HepG2 (cell line): ENCODE measurements around the gene FLVCR1. TPM values are rescaled to one million over a fixed set of nuclear protein-coding genes. Genes with fewer than 3 reads are reported as not detected.
A peak's percentile ranks its signal among the peaks of the same experiment; 100 is the strongest.

Source experiments
- FOXJ3 ChIP-seq: sonication (generic); formaldehyde crosslinking; IDR thresholded peaks from 2 replicates; pipeline ENCODE4 v1.4.0; 2020; ENCODE audit warnings: missing genetic modification reagents, mild to moderate bottlenecking, borderline replicate concordance
- GABPB1 ChIP-seq: IDR thresholded peaks from 2 replicates; pipeline ENCODE4 v1.6.1; 2016; ENCODE audit warnings: mild to moderate bottlenecking, missing genetic modification reagents, moderate library complexity, missing compliant biosample characterization
- HNF4A ChIP-seq: sonication (generic); formaldehyde crosslinking; IDR thresholded peaks from 2 replicates; pipeline ENCODE4 v1.4.0; 2020; ENCODE audit warnings: missing genetic modification reagents
- KLF12 ChIP-seq: sonication (generic); formaldehyde crosslinking; IDR thresholded peaks from 2 replicates; pipeline ENCODE4 v1.4.0; 2020; ENCODE audit warnings: missing genetic modification reagents, borderline replicate concordance
- NFKB2 ChIP-seq: sonication (generic); formaldehyde crosslinking; IDR thresholded peaks from 2 replicates; pipeline ENCODE4 v1.4.0; 2020; ENCODE audit warnings: missing genetic modification reagents, borderline replicate concordance
- SAP130 ChIP-seq: IDR thresholded peaks from 2 replicates; pipeline ENCODE4 v1.6.1; 2016; ENCODE audit warnings: low read depth
- XRCC5 ChIP-seq: fragments of 200-400 bp; formaldehyde crosslinking; optimal IDR thresholded peaks from 2 replicates; pipeline ENCODE3; 2017; ENCODE audit warnings: mild to moderate bottlenecking, low read length
- ZBTB38 ChIP-seq: sonication (generic); formaldehyde crosslinking; IDR thresholded peaks from 2 replicates; pipeline ENCODE4 v1.5.1; 2020; ENCODE audit warnings: mild to moderate bottlenecking, missing genetic modification reagents
- ZNF558 ChIP-seq: sonication (generic); formaldehyde crosslinking; IDR thresholded peaks from 2 replicates; pipeline ENCODE4 v1.9.0; 2022; ENCODE audit warnings: mild to moderate bottlenecking, missing genetic modification reagents, borderline replicate concordance
- ZNF768 ChIP-seq: sonication (generic); formaldehyde crosslinking; IDR thresholded peaks from 2 replicates; pipeline ENCODE4 v1.4.0; 2020; ENCODE audit warnings: missing genetic modification reagents
- ZNF850 ChIP-seq: sonication (generic); formaldehyde crosslinking; conservative IDR thresholded peaks from 2 replicates; pipeline ENCODE4 v1.9.0; 2021; ENCODE audit warnings: mild to moderate bottlenecking, missing genetic modification reagents
- polyA plus RNA-seq, 8 experiments: library from polyadenylated mRNA; depleted of rRNA in 3 of 8; stranded (reverse) in 7 of 8; unstranded in 1 of 8; fragments of >200 nt; fragmentation: Illumina TruSeq in 4 of 8; extraction: Trizol in 4 of 8; gene quantifications; 2 replicates each; pipeline versions ENCODE4 v1.2.1 to v1.2.3, GENCODE V29; 2011 to 2016; ENCODE audit warnings: low read depth in 4 of 8, missing spikeins in 1 of 8, mixed read lengths in 1 of 8; ENCODE audit not compliant: insufficient read depth in 1 of 8
- total RNA-seq, 5 experiments: library from RNA; depleted of rRNA; stranded (reverse); fragments of >200 nt; fragmentation: Illumina TruSeq; extraction: Trizol; gene quantifications; 2 replicates each; pipeline ENCODE4 v1.2.3, GENCODE V29; 2016; ENCODE audit warnings: low read depth in 1 of 5
- TF ChIP-seq, protein P1 (sequence below): IDR thresholded peaks from 2 replicates; pipeline ENCODE4 v1.6.1; 2016; ENCODE audit warnings: low read depth, control low read depth
- TF ChIP-seq, protein P2 (sequence below): conservative IDR thresholded peaks from 2 replicates; pipeline ENCODE4 v1.6.1; 2018; ENCODE audit warnings: missing genetic modification reagents
- TF ChIP-seq, protein P3 (sequence below): sonication (generic); formaldehyde crosslinking; IDR thresholded peaks from 2 replicates; pipeline ENCODE4 v1.5.0; 2020; ENCODE audit warnings: mild to moderate bottlenecking, missing genetic modification reagents
- TF ChIP-seq, protein P4 (sequence below): sonication (generic); formaldehyde crosslinking; IDR thresholded peaks from 2 replicates; pipeline ENCODE4 v1.9.0; 2022; ENCODE audit warnings: low read depth, missing genetic modification reagents
- TF ChIP-seq, protein P5 (sequence below): IDR thresholded peaks from 2 replicates; pipeline ENCODE4 v1.6.1; 2018; ENCODE audit warnings: missing genetic modification reagents, mild to moderate bottlenecking, missing compliant biosample characterization
- TF ChIP-seq, protein P6 (sequence below): sonication (generic); formaldehyde crosslinking; IDR thresholded peaks from 2 replicates; pipeline ENCODE4 v1.4.0; 2020; ENCODE audit warnings: mild to moderate bottlenecking, missing genetic modification reagents
- TF ChIP-seq, protein P7 (sequence below): IDR thresholded peaks from 2 replicates; pipeline ENCODE4 v1.6.1; 2012; ENCODE audit warnings: inconsistent platforms

Gene FLVCR1
- total and polyA plus RNA-seq, 2 of the 13 experiments (the other 11 are each of a cell fraction or from before 2014, with no cell fraction given): 14.8 to 39.8 TPM

DNA sequence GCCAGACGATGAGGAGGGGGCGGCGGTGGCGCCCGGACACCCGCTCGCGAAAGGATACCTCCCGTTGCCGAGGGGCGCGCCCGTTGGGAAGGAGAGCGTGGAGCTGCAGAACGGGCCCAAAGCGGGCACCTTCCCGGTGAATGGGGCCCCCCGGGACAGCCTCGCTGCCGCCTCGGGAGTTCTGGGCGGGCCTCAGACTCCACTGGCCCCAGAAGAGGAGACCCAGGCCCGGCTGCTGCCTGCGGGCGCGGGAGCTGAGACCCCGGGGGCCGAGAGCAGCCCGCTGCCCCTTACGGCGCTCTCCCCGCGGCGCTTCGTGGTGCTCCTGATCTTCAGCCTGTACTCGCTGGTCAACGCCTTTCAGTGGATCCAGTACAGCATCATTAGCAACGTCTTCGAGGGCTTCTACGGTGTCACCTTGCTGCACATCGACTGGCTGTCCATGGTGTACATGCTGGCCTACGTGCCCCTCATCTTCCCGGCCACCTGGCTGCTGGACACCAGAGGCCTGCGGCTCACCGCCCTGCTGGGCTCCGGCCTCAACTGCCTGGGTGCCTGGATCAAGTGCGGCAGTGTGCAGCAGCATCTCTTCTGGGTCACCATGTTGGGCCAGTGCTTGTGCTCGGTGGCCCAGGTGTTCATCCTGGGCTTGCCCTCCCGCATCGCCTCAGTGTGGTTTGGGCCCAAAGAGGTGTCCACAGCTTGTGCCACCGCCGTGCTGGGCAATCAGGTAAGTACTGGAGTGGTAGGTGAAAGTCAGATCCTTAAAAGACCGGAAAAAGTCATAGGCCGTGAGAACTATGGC is 588 bp downstream of the FLVCR1 start (continued):
- TF ChIP-seq, protein P1, sequence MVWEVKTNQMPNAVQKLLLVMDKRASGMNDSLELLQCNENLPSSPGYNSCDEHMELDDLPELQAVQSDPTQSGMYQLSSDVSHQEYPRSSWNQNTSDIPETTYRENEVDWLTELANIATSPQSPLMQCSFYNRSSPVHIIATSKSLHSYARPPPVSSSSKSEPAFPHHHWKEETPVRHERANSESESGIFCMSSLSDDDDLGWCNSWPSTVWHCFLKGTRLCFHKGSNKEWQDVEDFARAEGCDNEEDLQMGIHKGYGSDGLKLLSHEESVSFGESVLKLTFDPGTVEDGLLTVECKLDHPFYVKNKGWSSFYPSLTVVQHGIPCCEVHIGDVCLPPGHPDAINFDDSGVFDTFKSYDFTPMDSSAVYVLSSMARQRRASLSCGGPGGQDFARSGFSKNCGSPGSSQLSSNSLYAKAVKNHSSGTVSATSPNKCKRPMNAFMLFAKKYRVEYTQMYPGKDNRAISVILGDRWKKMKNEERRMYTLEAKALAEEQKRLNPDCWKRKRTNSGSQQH (CRISPR knock-in tag): no peak
- TF ChIP-seq SAP130 (peak; percentile 55), ZNF850 (CRISPR knock-in tag) (0 out of 2 replicates have a peak, but pooled peaks have one; percentile 30), GABPB1 (CRISPR knock-in tag) (peak; percentile 13; the same call in 1 of the 2 replicates), ZBTB38 (CRISPR knock-in tag) (0 out of 2 replicates have a peak, but pooled peaks have one; percentile 1), NFKB2 (peak; percentile 28; the same call in 1 of the 2 replicates), ZNF768 (CRISPR knock-in tag) (peak; percentile 11; the same call in 1 of the 2 replicates), KLF12 (0 out of 2 replicates have a peak, but pooled peaks have one; percentile 42), HNF4A (CRISPR knock-in tag) (0 out of 2 replicates have a peak, but pooled peaks have one; percentile 15), ZNF558 (CRISPR knock-in tag) (peak; percentile 58; the same call in 1 of the 2 replicates), FOXJ3 (CRISPR knock-in tag) (no peak), XRCC5 (no peak)
- TF ChIP-seq, protein P2, sequence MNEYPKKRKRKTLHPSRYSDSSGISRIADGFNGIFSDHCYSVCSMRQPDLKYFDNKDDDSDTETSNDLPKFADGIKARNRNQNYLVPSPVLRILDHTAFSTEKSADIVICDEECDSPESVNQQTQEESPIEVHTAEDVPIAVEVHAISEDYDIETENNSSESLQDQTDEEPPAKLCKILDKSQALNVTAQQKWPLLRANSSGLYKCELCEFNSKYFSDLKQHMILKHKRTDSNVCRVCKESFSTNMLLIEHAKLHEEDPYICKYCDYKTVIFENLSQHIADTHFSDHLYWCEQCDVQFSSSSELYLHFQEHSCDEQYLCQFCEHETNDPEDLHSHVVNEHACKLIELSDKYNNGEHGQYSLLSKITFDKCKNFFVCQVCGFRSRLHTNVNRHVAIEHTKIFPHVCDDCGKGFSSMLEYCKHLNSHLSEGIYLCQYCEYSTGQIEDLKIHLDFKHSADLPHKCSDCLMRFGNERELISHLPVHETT (CRISPR knock-in tag): 0 out of 2 replicates have a peak, but pooled peaks have one; percentile 22
- TF ChIP-seq, protein P3, sequence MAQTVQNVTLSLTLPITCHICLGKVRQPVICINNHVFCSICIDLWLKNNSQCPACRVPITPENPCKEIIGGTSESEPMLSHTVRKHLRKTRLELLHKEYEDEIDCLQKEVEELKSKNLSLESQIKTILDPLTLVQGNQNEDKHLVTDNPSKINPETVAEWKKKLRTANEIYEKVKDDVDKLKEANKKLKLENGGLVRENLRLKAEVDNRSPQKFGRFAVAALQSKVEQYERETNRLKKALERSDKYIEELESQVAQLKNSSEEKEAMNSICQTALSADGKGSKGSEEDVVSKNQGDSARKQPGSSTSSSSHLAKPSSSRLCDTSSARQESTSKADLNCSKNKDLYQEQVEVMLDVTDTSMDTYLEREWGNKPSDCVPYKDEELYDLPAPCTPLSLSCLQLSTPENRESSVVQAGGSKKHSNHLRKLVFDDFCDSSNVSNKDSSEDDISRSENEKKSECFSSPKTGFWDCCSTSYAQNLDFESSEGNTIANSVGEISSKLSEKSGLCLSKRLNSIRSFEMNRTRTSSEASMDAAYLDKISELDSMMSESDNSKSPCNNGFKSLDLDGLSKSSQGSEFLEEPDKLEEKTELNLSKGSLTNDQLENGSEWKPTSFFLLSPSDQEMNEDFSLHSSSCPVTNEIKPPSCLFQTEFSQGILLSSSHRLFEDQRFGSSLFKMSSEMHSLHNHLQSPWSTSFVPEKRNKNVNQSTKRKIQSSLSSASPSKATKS (CRISPR knock-in tag): no peak
- TF ChIP-seq, protein P4, sequence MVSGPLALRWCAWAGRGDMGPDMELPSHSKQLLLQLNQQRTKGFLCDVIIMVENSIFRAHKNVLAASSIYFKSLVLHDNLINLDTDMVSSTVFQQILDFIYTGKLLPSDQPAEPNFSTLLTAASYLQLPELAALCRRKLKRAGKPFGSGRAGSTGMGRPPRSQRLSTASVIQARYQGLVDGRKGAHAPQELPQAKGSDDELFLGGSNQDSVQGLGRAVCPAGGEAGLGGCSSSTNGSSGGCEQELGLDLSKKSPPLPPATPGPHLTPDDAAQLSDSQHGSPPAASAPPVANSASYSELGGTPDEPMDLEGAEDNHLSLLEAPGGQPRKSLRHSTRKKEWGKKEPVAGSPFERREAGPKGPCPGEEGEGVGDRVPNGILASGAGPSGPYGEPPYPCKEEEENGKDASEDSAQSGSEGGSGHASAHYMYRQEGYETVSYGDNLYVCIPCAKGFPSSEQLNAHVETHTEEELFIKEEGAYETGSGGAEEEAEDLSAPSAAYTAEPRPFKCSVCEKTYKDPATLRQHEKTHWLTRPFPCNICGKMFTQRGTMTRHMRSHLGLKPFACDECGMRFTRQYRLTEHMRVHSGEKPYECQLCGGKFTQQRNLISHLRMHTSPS (CRISPR knock-in tag): peak; percentile 40; the same call in 1 of the 2 replicates
- TF ChIP-seq, protein P5, sequence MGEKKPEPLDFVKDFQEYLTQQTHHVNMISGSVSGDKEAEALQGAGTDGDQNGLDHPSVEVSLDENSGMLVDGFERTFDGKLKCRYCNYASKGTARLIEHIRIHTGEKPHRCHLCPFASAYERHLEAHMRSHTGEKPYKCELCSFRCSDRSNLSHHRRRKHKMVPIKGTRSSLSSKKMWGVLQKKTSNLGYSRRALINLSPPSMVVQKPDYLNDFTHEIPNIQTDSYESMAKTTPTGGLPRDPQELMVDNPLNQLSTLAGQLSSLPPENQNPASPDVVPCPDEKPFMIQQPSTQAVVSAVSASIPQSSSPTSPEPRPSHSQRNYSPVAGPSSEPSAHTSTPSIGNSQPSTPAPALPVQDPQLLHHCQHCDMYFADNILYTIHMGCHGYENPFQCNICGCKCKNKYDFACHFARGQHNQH (CRISPR knock-in tag): no peak
- TF ChIP-seq, protein P6, sequence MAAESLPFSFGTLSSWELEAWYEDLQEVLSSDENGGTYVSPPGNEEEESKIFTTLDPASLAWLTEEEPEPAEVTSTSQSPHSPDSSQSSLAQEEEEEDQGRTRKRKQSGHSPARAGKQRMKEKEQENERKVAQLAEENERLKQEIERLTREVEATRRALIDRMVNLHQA (CRISPR knock-in tag): no peak
- TF ChIP-seq, protein P7, sequence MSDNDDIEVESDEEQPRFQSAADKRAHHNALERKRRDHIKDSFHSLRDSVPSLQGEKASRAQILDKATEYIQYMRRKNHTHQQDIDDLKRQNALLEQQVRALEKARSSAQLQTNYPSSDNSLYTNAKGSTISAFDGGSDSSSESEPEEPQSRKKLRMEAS: peak; percentile 68
